Smooth muscle cell of the brain vasculature (primary cell): ENCODE results near the gene UBE2M.

ENCODE experiments used
- DNase-seq: peaks from one replicate; pipeline ENCODE4 v3.0.0-alpha.2; 2012; ENCODE audit warnings: low read depth, low spot score

The UBE2M gene

DNA sequence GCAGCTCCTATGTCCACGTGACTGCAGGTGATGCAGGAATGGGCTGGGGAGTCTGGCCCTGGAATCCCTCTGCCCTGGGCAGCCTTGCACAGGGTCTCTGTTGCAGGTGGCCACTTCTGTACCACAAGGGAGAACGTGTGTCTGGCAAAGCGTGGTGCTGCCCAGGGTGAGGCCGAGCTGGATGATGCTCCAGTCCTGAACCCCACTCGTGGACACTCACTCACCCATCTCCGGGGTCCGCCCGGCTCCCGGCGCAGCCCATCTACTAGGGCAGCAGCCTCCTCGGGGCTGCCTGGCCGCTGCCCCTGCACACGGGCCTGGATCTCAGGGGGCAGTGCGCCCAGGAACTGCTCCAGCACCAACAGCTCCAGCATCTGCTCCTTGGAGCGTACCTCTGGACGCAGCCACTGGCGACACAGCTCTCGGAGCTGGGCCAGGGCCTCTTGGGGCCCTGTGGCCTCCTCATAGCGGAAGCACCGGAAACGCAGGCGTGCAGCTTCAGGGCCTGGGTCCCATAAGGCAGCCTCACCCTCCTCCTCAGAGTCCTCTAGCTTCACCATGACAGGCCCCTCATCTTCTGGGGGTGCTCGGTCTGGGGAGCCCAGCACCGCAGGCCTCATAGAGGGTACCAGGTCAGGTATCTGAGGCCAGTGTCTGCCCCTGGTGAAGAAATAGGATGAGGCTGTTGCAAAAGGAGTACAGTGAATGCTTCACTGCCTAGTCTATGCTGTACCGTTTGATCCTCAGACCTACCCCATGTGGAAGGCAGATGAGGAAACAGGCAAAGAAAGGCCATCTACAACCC, 12.6 kb upstream of the UBE2M start:
- no peak for DNase-seq

DNA sequence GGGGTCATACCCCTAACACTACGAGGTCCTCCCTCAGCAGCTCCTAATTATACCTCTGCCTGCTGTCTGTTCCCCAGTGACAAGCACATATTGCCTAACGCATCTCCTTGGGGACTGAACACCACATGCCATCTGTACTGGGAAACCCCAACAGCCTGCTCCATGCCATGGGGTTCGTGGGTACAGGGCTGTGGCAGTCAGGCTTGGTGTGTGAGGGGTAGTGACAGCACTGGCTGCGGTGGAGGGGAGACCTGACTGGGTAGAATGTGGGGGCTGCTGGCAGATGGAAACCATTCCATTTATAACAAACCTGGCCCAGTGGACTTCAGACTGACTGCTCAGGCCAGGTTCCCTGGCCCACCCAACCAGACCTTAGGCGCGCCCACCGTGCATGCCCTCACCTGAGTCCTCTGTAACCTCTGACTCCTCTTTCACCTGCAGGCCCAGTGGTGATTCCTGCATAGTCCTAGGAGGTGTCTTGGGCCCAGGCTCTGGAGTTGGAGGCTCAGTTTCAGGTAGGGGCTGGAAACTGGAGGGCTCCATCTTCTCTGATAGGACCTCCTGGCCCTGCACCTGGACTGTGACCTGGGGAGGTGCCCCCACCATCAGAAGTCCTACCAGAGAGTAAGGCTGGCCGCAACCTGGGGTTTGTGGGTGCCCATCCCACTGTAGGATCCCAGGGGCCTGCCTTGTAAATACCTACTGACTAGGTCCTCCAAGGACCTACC, 11.7 kb upstream of the UBE2M start:
- DNase-seq = no peak

DNA sequence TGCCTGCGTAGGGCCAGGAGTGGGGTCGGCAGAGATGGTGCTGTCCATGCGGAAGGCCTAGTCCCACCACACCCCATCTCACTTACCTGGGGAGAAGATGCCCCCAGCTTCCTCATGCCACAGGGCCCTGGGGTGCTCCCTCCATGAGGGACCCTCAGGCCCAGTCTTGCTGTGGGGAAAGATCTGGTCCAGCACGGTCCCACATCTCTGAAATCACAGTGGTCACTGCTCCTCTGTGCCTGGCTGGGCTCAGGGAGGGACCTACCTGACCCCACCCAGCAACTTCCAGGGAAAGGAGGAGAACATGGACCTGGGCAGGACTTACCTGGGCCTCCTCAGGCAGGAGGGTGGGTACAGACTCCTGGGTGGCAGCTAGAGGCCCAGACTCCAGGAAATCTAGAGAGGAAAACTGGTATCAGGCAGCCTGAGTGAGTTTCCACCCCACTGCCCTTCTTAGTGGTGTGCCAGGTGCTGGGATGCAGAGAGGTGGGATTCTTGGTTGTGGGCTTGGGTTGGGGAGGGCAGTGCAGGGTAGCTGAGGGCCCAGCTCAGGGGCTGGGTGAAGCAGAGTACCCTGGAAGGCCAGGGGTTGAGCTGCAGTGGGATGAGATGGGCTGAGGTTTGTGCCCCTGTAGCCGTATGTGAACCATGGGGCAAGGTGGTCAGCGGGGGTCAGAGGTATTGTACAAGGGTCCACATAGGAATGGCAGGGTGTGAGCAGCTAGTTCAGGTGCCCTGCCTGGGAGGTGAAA, 11.0 kb upstream of the UBE2M start:
- DNase-seq = no peak

DNA sequence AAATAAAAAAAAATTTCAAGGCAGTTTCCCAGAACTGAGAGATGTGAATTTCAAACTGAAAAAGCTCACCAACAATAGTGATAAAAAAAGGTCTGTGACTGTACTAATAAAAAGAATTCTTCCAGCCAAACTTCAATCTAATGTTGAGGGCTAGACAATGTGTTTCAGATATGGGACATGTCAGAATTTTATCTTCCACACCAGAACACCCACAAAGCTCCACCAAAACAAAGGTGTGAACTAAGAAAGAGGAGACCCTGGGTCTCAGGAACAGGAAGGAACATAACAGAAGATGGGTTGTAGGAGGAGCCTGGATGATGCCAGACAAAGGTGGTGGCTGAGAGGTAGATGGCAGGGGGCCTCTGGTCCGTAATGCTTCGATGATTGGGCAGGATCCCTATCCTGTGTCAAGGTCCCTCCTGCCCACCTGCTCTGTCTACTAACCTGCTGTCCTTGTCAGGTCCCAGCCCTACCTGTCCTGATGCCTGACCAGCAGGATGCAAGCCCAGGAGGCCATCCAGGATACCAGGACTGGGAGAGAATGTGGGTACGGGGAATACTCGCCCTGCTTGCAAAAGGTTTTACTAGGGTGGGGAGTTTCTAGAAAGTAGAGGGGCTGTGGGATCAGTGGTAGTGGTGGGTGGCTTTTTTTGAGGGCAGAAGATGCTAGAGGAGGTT, 10.2 kb upstream of the UBE2M start:
- DNase-seq = no peak

DNA sequence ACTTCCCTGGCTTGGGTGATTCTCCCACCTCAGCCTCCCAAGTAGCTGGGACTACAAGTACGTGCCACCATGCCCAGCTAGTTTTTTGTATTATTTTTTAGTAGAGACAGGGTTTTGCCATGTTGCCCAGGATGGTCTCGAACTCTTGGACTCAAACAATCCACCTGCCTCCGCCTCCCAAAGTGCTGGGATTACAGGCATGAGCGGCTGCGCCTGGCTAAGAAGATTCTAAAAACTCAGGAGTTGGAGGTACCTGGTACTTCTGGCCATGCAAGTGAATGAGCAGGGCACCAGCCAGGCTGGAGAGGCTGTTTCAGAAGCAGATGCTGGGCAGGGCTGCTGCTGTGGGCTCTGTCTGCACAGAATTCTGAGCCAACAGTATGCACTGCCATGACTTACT, 8.6 kb upstream of the UBE2M start:
- no peak for DNase-seq

DNA sequence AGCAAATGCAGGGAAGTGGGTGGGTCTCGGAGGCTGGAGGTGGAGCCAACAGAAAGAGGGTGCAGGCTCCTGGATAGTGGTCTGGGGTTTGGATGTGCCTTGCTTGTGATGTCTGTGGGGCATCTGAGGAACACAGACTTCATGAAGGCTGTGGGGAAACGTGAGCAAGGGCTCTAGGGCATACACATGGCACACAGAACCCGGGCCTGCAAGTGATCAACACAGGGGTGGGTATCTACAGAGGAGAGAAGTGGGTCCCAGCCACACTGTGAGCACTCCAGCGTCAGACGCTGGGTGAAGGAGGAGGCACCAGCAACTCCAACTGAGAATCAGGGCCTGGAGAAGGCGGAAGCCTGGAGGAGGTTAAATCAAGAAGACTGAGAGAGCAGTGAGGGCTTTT, 5.4 kb upstream of the UBE2M start:
- DNase-seq = no peak

DNA sequence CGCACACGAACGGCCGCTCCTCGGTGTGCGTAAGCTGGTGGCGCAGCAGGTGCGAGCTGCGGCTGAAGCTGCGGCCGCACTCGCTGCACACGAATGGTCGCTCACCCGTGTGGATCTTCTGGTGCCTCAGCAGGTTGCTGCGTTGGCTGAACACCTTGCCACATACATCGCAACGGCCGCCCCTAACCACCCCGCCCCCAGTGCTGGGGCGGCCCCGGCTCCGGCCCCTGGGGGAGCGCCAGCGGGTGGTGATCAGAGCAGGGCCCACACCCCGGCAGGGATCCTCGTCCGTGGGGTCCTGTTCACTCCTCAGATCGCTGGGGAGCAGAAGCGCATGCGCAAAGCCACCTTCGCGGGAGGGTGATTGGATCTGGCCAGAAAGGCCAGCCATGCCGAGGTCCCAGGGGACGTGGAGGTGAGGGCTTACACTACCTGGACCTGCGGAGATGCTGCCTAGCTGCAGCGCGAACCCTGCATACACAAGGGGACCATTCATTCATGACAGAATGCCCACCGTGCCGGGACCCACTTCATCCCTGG, 4.7 kb upstream of the UBE2M start:
- DNase-seq = no peak

DNA sequence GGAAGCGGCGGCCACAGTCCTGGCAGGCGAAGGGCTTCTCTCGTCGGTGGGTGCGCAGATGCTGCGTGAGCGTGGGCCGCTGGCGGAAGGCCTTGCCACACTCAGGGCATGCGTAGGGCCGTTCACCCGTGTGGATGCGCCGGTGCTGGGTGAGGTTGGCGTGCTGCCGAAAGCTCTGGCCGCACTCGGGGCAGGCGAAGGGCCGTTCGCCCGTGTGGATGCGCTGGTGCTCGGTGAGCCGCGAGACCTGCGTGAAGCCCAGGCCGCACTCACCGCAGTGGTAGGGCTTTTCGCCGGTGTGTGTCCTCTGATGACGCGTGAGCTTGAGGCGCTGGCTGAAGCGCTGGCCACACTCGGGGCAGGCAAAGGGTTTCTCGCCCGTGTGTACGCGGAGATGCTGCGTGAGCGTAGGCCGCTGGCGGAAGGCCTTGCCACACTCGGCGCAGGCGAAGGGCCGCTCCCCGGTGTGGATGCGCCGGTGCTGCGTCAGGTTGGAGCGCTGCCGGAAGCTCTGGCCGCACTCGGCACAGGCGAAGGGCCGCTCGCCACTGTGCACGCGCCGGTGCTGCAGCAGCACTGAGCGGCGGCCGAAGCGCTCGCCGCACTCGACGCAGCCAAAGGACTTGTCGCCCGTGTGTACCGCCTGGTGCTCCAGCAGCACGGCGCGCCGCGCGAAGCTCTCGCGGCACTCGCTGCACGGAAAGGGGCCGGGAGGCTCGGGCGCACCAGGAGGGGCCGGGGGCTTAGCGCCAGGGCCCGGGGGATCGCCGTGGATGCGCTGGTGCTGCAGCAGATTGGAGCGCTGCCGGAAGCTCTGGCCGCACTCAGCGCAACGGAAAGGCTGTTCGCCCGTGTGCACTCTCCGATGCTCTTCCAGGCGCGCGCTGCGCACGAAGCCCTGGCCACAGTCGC, 4.0 kb upstream of the UBE2M start:
- DNase-seq = no peak

DNA sequence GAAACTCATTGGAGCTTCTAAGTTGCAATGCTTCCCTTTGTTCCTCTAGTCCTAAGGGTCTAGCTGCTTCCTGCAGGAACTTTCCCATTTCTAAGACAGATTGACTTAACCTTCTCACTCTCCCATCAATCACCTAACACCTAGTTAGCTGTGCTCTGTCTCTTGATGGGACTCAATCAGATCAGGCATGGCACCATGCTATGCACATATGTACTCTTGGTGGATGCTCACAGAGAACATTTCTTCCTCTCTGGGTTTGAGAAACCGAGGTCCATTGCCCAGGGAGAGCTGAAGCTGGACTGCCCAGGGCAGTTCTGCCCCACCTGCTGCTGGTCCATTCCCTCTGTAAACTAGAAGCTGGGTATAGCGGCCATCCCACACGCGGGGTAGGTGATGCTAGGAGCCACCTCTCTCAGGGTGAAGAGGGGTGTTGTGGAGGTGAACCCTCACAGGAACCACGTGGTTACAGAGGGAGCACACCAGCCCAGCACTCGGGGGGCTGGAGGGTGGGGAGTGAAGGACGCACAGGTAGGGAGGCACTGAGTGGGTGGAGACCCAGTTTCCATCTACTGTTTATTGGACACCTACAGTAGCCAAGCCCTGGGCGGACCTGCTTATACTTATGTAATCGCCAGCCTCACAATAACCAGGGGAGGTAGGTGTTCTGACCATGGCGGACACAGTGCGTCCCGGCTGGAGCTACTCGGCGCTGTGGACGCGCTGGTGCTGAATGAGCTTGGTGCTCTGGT, 3.1 kb upstream of the UBE2M start:
- DNase-seq = no peak

DNA sequence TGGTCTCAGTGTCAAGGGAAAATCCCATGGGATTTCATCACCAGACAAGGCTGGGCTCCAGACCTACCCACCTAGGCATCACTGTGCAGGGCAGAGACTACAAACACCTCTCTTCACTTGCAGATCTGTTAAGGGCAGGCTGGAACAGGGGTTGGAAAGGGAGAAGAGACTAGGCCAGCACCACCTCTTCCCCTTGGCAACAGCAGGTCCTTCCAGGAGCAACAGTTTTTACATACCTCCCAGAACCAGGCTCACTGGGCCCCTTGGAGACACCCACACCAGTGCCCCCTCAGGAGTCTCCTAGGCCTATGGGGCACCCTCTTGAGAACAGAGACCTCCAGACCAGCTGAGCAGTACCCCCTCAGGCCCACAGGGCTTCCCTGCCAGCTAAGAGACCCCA, 2.5 kb upstream of the UBE2M start:
- no peak for DNase-seq

DNA sequence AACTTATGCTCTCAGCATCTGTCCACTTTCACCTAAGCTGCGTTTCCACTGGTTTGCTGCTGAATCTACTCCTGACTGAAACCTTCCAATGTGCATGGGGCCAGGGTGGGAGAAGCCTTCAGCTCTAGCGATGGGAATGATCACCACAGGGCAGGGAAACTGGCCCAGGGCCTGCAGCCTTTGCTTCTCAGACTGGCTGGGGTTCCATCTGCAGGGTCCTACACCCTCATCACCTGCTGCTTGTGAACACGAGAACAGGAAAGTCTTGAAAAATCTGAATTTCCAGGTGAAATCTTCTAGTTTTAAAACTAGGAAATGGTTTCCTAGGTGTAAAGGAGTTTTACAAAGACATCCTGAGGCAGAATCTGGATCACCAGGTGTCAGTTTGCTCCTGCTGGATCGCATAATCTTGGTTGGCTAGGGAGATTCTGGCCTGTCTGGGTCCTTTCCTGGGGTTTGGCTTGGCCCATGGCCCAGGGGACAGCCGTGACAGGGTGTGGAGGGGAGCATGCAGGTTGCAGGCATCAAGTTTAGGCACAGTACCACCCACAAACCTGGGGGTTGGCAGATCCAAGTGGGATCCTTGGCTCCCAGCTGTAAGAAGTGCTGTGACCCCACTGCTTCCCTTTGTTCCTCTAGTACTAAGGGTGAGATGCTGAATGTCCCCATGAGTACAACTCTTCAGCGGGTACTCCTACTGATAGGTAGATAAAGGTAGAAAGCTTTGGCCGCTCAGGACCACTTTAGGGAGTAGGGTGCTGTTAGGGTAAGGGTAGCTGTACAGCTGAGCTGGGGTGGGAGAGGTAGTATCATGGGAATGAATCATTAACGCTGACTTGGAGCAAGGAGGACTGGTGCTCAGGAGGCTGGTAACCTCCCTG, 1.8 kb upstream of the UBE2M start:
- no peak for DNase-seq

DNA sequence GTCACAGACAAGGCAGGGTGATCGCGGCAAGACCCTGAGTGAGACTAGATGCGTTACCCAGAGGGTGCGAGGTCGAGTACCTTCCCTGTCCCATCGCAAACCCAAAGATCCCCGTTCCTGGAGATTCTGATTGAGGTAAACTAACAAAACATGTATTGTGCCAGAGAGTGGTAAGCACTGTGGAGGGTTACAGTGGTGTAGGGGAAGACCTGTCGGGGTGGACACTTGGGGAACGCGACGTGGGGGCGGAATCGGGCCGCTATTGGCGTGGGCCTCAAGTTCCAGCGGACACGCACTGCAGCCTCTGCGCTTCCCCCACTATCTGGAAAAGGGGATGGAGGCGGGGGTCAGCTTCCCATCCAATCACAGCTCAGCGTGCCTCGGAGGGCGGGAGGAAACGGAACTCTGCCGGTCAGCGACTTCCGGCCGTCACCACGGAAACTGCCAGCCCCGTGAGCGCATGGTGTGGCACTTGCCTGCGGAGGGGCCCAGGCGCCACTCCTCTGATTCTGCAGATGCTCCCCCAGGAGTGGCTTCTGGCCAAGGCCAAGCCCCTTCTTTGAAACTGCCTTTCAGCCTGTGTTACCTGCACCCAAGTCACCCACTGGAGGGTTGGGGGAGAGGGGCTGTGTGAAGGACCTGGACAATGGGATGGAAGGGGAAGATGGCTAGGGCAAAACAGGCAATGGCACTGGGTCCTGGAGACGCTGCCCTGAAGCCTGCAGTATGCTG, 1.0 kb upstream of the UBE2M start:
- peak; percentile 65 for DNase-seq

DNA sequence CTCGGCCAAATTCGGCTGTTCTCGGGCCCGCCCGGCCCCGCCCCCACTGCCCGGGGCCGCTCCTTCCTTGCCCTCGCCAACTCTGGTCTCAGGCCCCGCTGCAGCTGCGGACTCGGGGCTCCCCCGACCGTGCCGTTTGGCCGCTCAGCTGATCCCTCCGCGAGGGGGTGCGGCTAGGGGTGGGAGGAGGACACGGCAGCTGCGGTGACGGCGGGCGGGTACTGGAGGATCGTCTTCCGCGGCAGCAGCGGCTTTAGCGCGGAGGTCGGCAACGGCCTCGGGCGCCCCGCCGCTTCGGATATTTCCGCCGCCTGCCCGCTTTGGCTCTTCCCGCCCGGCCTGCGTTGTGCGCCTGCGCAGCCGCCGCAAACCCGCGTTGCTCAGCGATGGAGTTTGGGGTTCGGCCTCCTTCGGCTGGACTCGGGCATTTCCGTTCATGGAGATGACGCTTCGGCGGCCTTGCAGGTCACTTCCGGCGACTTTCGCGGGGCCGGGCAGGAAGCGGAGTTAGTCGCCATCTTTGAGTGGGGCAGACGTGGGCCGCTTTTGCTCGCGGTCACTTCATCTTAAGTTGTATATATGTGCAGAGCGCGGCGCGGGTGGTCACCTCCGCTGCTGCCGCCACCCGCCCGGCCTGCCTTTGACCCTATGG, 338 bp upstream of the UBE2M start:
- peak; percentile 97 for DNase-seq

DNA sequence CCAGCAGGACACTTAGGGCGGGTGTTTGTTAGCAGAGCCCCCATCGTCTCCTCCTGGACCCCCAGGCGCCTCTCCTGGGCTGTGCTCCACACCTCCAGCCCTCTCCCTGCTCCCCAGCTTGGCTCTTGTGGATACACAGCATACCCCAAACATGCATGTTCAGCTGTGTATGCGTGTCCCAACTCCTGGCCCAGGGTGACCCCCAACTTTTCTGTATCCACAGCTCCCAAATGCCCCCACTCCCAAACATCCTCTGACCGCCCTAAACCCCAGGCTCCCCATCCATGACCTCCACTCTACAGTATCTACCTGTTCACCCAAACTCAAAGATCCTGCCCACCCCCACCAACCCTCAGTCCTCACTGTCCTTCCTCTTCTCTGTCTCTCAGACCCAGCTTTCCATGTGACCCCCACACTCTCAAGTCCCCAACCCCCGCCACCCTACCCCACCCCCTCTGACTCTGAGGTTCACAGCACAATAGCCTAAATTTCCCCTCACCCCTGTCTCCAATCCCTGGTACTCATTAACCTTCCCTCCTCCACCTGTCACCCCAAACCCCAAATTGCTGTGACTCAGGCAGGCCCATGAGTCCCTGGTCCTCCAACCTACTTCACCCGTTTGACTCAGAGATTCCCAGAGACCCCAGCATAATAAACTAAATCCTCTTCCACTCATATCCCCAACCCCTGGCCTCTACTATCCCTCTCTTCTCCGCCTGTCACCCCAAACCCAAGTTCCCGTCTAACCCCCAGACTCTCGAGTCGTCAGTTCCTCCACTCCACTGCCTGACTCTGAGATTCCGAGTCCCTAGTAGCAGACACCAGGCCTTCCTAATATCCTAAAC, 968 bp downstream of the UBE2M start:
- DNase-seq = no peak

DNA sequence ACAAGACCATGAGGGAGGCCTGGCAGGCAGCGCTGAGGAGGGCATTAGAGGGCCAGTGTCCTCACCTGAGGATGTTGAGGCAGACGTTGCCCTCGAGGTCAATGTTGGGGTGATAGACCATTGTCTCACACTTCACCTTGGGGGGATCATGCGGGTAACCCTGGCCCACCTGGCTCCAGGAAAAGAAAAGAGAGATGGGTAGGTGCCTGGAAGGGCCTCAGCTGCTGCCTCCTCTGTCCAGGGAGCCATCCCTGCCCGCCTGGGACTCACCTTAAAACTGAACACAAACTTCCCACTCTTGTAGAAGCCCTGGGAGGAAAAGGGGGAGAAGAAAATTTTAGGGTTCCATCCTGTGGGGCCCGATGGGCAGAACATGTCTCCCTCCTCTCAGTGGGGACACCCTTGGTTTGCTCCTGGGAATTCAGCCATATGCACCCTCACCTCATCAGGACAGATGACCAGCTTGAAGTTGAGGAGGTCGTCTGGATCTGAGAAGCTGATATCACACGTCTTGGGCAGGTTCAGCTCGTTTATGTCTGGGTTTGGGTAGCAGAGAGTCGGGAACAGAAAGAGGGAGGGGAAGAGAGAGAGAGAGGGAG, 1.7 kb downstream of the UBE2M start:
- DNase-seq = no peak

DNA sequence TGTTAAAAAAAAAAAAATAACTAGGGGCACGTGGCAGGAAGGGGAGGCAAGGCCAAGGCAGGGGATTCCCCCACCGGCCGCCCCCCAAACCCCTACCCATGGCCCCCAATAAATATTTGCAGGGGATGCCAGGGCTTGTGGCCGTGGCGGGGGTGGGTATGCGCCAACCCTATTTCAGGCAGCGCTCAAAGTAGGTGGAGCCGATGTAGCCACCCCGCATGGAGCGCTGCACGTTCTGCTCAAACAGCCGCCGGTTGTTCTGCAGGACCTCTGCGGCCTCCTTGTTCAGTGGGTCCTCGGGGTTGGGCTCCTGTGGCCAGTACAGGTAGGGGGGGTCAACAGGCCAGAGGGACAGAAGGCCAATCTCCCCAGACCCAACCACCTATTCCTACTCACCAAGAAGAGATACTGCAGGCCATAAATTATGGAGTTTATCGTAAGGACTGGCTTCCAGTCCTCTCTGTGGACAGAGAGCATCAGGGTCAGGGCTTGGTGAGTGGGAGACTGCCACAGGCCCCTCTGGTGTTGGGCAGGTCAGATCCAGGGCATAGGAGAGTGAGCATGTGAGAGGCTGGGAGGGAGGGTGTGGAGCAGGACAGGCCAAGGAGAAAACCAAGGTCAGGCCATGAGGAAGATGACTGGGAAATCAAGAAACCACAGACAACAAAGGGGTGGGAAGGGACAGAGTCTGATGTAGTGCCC, 2.3 kb downstream of the UBE2M start:
- no peak for DNase-seq
